HEK293 (cell line): ENCODE data around the gene PTGER4.

ENCODE experiments used
- CTCF ChIP-seq: fragments of 450-650 bp; formaldehyde crosslinking; IDR thresholded peaks from 2 replicates; pipeline ENCODE4 v1.5.1; 2016; ENCODE audit warnings: missing biosample characterization, missing genetic modification characterization
- KLF16 ChIP-seq: fragments of 450-650 bp; formaldehyde crosslinking; IDR thresholded peaks from 2 replicates; pipeline ENCODE4 v1.5.1; 2017; ENCODE audit warnings: missing biosample characterization, missing genetic modification characterization
- ZNF76 ChIP-seq: fragments of 450-650 bp; formaldehyde crosslinking; IDR thresholded peaks from 2 replicates; pipeline ENCODE4; 2016; ENCODE audit warnings: low read depth, missing biosample characterization, missing genetic modification characterization, borderline replicate concordance

- TF ChIP-seq CTCF, result no peak
- TF ChIP-seq ZNF76 (tag by site-specific recombination), result no peak
- no peak for TF ChIP-seq KLF16 (tag by site-specific recombination)
Measured at GRCh38 chr5:40717281-40717680, 37.6 kb downstream of the PTGER4 start.
